C4-2B (cell line): Measurements from ENCODE around the gene NDUFB10.

Experiments
- H3K27ac ChIP-seq: fragments of 450-650 bp; 2 replicates; pipeline ENCODE4 v1.5.1; 2017
- ZFX ChIP-seq: fragments of 450-650 bp; IDR thresholded peaks from 2 replicates; pipeline ENCODE4 v1.6.1; 2017
- TF ChIP-seq, protein P1 (sequence below): fragments of 450-650 bp; conservative IDR thresholded peaks from 2 replicates; pipeline ENCODE4 v1.5.1; 2017; ENCODE audit warnings: mild to moderate bottlenecking

The NDUFB10 gene

DNA sequence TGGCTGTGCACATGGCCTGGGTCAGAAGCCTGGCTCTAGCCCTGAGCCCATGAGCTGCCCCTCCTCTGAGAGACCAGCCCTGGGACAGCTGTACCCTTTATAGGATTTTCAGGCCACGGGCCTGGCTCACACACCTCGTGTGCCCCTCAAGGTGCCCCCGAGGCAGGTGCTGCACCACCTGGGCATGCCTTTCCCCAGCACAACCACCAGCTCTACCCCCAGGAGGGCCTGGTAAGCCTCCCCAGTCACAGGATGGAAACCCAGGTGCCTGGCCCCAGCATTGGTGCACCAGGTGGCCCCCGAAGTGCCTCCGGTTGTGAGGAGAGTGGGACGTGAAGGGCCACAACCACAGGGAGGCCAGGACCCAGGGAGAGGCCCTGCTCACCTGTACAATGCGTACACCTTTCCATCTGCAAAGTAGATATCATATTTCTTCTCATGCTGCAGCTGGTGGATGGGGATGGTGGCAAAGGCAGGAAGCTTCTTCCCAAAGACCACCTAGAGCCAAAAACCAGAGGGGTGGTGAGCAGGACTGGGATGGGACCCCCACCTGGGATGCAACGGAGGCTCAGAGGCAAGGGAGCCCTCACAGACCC, 44.0 kb downstream of the NDUFB10 start:
- H3K27ac ChIP-seq = peak overlapping the region; percentile 99; the same call in 1 of the 2 replicates
- TF ChIP-seq ZFX = no peak
- TF ChIP-seq, protein P1, sequence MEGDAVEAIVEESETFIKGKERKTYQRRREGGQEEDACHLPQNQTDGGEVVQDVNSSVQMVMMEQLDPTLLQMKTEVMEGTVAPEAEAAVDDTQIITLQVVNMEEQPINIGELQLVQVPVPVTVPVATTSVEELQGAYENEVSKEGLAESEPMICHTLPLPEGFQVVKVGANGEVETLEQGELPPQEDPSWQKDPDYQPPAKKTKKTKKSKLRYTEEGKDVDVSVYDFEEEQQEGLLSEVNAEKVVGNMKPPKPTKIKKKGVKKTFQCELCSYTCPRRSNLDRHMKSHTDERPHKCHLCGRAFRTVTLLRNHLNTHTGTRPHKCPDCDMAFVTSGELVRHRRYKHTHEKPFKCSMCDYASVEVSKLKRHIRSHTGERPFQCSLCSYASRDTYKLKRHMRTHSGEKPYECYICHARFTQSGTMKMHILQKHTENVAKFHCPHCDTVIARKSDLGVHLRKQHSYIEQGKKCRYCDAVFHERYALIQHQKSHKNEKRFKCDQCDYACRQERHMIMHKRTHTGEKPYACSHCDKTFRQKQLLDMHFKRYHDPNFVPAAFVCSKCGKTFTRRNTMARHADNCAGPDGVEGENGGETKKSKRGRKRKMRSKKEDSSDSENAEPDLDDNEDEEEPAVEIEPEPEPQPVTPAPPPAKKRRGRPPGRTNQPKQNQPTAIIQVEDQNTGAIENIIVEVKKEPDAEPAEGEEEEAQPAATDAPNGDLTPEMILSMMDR = no peak

DNA sequence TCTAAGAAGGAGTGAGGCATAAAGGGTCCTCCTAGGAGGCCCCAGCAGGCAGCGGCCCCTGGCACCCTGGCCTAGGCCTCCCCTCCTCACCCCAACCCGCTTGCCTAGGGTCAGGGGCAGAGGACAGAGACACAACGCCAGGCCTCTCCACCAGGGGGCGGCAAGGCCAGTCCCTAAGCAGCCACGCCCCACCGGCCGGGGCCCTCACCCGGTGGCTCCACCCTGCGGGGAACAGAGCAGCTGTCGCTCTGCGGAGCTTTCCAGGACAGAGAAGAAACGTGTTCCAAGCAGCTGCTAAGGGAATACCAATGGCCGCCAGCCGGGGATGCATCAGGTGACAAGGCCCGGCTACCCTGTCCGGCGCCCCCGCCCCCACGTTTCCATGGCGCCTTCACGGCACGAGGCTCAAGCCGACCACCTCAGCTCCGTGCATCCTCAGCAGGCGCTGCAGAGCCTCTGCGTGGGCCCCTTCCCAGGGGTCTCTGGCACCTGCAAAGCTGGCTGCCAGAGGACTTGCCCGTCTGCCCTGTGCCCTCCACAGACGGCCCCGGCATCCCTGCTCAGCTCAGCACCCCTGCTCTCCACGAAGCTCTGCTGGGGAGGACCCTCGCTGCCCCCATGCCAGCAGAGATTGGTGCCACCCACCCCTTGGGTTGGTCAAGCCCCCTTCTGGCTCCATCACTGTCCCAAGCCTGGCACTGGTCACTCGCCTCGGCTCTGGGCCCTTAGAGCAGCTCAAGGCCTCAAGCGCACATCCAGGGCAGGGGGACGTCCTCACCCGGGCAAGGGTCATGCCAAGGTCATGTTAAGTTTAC, 44.7 kb downstream of the NDUFB10 start:
- TF ChIP-seq, protein P1 = peak; percentile 95
- TF ChIP-seq ZFX = no peak
- H3K27ac ChIP-seq = peak overlapping the region; percentile 99

DNA sequence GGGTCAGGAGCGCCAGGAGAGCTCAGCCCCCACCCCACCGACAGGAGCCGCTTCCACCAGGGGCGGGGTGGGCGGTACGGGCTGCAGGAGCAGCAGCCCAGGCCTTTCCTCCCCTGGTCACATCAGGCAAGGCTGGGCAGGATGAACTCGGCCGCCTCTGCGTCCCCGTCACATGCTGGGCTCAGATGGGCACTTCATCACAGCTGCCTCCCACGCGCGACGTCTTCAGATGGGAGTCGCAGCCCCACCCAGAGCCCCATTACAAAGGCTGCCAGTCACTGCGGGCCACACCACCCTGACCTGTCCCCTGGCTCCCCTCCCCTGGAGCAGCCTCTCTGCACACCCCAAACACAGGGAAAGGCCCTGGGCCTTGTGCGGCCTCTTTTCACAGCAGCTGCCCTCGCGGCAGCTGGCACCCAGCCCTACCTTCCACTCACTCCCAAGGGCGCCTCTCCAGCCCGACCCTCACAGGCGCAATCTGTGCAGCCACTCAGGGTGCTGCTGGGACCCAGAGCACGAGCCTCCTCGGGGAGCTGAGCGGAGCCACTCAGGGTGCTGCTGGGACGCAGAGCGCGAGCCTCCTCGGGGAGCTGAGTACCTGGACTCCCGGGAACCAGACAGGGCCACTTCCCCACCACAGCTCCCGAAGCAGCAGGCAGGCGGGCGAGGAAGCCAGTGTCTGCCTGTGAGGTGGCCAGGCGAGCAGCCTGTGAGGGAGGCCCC, 45.6 kb downstream of the NDUFB10 start:
- H3K27ac ChIP-seq = peak overlapping the region; percentile 99
- no peak for TF ChIP-seq ZFX
- TF ChIP-seq, protein P1 = no peak

DNA sequence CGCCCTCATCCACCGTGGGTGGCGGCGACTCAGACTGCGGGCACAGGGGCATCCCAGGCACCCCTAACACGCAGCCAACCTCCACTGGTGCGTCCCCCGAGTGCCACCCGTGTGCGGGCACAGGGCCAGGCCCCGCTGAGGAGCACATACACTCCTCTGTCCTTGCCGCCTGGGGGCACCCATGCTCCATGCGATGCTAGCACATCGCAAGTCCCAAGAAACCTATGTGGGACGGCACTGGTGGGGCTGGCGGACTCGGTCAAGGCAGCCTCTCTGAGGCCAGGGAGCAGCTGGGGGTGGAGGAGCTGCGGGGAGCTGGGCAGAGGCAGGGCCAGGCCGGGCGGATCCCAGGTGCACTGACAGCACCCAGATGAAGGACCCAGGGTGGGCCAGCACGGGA, 46.3 kb downstream of the NDUFB10 start:
- H3K27ac ChIP-seq = peak overlapping the region; percentile 99
- TF ChIP-seq ZFX = no peak
- TF ChIP-seq, protein P1 = no peak

DNA sequence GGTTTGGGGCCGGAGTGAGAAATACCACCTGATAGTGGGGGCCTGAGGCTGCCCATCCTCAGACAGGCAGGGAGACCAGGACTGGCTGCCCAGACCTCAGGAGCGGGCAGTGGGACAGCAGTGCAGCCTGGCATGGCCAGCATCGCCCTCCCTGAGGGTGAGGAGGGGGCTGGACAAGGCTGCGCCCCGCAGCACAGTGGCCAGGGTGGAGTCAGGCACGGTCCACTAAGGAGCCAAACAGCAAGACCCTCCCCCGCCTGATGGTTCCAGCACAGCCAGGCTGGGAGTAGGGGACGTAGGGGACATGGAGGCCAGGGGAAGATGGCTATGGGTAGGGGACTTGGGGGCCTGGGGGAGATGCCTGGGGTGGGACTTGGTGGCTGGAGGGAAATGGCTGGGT, 47.0 kb downstream of the NDUFB10 start:
- H3K27ac ChIP-seq = peak overlapping the region; percentile 99
- TF ChIP-seq, protein P1 = no peak
- no peak for TF ChIP-seq ZFX

DNA sequence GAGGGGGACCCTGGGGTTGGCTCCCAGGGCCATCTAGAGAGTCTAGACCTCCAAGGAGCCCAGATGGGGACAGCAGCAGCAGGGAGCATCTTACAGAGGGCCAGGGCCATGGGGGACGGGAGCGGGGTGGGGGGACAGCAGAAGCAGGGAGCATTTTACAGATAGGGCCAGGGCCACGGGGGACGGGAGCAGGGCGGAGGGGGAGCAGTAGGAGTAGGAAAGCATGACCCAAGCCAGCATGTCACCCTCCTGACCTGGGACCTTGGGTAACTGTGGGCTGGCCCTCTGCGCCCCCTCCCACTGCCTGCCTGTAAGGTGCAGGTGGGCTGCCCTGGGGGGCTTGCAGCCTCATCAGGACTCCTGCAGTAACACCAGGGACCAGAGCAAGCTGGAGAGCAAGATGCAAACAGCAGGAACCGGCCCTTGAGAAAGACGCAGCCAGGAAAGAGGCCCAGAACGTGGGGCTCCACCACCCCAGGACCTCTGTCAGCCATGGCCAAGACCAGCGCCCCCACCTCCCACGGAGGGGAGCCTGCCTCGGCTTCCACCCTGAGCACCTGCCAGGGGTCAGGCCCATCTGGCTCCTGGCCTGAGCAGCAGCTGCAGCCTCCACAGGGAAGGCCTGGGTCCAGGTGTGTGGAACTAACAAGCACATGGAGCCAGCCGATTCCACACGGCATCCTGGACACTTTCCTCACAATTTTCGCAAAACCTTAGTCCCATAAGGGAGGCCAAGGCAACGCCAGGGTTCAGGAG, 47.9 kb downstream of the NDUFB10 start:
- H3K27ac ChIP-seq = peak overlapping the region; percentile 99
- TF ChIP-seq, protein P1 = no peak
- no peak for TF ChIP-seq ZFX
